ENCODE data around the gene ST6GALNAC4.

ST6GALNAC4 gene

DNA sequence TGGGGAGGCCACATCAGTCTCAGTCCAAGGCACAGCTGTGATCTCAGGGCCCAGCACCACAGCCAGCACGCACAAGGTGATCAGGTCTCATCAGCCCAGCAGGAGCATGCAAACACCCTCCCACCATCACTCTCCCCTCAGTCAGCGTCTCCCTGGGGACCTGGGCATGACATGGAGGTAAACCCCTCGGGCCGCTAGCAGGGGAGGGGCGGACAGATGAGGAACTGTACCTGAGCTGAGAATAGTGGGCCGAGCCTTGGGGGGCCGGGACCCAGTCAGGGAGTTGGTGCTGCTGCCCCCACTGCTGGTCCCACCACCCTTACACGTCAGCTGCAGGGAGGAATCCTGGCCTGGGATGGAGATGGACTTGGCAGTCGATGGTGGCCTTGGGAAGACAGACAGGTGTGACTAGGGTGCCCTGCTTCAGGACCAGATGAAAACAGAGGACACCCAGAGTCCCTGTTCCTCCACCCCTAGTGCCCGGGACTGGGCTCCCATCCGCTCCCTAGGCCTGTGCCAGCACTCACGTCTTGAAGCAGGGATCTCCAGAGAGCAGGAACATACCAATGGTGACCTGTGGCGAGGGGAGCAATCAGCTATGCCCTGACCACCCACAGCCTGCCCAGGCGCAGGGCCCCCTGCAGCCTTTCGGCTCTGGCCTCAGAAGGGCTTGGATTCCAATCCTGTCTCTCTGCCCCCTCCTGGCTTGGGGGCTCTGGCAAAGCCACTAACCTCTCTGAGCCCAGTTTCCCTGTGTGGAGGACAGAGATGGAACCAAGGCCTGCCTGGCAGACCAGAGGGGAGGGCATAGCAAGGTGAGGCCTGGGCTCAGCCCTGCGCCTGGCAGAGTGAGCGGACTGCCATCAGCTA is 31.2 kb upstream of the ST6GALNAC4 start:
- in situ Hi-C loops (cut with MboI; ENCODE audit: low sequenced_read_pairs) = loop anchor here (5.0 to 25.0 kb wide), 2 partner anchors 84 to 1011 kb away; no protein-coding TSS in a partner anchor

DNA sequence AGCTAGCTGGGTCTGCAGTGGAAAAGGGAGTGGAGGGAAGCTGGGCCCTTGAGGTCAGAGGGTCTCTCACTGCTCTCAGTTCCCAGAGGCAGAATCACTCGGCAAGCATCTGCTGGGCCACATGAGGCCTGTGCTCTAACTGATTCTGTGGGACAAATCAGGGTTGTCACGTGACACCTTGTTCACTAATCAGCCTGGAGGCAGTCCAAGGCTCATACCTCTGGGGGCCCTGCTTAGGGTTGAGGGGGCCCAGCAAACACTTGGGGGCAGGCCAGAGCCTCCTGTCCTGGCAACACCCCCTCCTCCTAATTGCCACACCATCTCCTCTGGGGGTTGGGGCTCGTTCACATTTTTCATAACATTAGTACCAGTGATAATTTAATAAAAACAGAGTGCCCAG is 29.9 kb upstream of the ST6GALNAC4 start:
- in situ Hi-C loops (cut with MboI; ENCODE audit: low sequenced_read_pairs) = loop anchor here (5.0 to 25.0 kb wide), 2 partner anchors 86 to 1009 kb away; no protein-coding TSS in a partner anchor

DNA sequence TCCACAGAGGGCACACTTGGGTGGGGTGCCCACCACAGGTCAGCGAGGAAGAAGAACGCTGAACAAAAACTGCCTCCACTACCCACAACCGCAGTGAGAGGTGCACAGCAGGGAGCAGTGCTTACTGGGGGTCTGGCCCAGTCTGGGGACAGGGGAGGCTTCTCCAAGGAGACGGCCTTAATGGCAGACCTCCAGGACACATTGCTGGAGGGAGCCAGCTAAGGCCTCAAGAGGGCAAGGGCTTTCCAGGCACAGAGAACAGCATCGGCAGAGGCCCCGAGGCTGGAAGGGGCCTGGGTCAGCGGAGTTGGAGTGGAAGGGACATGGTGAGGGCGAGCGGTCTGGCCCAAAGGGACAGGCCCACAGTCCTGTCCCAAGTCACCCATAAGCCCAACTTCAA is 29.1 kb upstream of the ST6GALNAC4 start:
- in situ Hi-C loops (cut with MboI; ENCODE audit: low sequenced_read_pairs) = loop anchor here (5.0 to 25.0 kb wide), 2 partner anchors 86 to 1009 kb away; no protein-coding TSS in a partner anchor

GRCh38 chr9:127945338-127945737 is 28.5 kb upstream of the ST6GALNAC4 start:
- in situ Hi-C loops (cut with MboI; ENCODE audit: low sequenced_read_pairs) = loop anchor here (5.0 to 25.0 kb wide), 2 partner anchors 87 to 1008 kb away; no protein-coding TSS in a partner anchor

DNA sequence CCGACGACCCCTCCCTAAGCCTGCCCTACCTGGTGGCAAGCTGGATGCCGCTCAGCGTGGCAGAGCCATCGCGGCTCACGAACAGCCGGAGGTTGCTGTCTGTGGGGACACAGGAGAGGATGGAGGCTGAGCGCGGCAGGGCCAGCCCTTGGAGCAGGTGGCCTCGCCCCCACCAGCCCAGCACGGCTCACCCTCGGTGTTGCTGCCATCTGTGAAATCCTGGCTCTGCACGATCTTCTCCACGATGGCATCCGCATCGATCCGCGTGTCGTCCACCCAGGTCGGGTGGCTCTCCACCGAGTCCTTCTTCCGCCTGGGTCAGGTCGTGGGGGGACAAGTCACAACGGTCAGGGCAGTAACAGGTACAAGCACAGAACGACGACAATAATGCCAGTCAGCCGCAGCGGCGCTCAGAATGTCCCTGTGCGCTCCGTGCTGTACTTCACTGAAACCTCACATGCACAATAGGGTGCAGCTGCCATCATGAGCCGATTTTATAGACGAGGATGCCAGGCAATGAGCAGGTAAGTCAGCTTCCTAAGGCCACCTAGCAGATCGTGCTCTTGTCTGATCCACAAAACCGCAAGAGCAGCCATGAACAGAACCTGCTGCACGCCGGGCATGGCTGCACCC is 27.9 kb upstream of the ST6GALNAC4 start:
- in situ Hi-C loops (cut with MboI; ENCODE audit: low sequenced_read_pairs) = loop anchor here (5.0 to 25.0 kb wide), 2 partner anchors 88 to 1007 kb away; no protein-coding TSS in a partner anchor

DNA sequence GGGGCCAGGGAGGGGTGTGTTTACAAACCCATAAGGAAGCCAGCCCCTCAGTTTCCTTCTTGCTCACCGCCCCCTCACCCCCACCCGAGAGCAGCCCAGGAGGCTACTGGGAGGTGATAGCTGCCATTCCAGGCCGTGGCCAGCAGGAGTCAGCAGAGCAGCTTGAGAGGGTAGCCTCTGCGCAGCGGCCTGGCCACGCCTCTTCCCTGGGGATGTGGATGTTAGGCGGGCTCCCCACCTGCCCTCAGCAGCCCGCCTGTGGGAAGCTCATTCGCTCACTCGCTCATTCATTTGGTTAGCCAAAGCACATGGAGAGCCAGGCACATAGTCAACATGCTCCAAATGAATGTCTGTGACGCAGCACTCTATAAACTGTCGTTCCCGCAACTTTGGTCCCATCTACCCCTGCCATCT is 26.9 kb upstream of the ST6GALNAC4 start:
- in situ Hi-C loops (cut with MboI; ENCODE audit: low sequenced_read_pairs) = loop anchor here (25.0 kb wide), 1 partner anchor 1006 kb away; no protein-coding TSS in a partner anchor

DNA sequence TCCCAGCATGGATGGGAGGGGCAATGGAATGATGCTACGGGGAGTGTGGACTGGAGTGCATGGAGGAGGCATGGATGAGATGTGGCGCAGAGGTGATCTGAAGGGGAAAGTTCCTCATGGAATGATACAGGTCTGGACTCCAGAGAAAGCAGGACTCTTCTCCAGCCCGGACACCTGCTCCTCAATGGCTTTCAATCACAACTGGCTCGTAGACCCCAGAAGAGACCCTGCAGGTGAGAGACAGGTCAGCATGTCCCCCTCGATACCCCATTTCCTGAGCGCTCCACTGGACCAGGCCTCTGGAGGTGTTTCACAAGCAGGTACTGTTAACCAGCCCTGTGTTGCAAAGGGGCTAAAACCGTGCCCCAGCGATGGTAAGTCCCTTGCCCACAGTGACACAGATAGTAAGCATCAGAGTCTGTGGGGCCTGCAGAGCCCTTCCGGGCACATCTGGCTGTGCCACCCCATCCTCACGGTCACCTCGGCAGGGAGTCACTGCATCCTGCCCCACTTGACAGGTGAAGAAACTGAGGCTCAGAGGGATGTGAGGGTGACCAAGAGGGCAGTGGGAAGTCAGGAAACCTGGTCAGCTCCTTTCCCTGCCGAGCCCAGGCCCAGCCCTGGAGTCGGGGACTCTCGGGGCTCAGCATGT is 26.3 kb upstream of the ST6GALNAC4 start:
- in situ Hi-C loops (cut with MboI; ENCODE audit: low sequenced_read_pairs) = loop anchor here (25.0 kb wide), 1 partner anchor 1006 kb away; no protein-coding TSS in a partner anchor

- in situ Hi-C loops (cut with MboI; ENCODE audit: low sequenced_read_pairs) = loop anchor here (25.0 kb wide), 1 partner anchor 1005 kb away; no protein-coding TSS in a partner anchor
Observed at GRCh38 chr9:127942216-127943010, 25.6 kb upstream of the ST6GALNAC4 start.

DNA sequence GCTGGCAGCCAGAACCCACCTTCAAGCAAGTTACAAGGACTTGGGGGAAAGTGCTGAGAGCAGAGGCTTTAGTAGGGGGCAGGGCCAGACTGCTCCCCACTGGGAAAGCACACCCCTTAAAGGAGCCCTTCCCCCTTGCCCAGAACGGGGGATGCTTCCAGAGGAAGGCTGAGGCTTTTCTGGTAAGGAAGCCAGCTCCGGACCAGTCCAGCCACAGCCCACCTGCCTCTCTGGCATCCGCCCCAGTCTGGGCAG is 25.0 kb upstream of the ST6GALNAC4 start:
- in situ Hi-C loops (cut with MboI; ENCODE audit: low sequenced_read_pairs) = loop anchor here (25.0 kb wide), 1 partner anchor 1005 kb away; no protein-coding TSS in a partner anchor

GRCh38 chr9:127941062-127941960 is 24.5 kb upstream of the ST6GALNAC4 start:
- in situ Hi-C loops (cut with MboI; ENCODE audit: low sequenced_read_pairs) = loop anchor here (25.0 kb wide), 1 partner anchor 1004 kb away; no protein-coding TSS in a partner anchor

GRCh38 chr9:127940593-127940992 is 23.8 kb upstream of the ST6GALNAC4 start:
- in situ Hi-C loops (cut with MboI; ENCODE audit: low sequenced_read_pairs) = loop anchor here (25.0 kb wide), 1 partner anchor 1003 kb away; no protein-coding TSS in a partner anchor

DNA sequence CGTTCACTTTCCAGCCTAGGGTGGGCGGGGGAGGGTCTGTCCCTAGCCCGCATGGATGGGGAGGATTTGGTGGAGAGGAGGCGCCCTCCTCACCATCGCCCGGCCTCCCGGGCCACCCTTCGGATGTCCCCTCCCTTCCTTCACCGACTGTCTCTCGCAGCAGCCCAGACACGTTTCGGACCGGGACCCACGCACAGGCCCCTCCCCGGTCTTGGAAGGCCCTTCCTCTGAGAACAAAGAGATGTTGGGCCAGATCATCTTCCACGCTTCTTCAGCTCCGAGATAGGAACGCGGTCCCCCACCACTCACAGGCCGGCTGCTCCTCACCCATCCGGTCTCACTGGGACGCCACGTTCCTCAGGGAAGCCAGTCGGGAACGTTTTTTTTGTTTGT is 21.5 kb upstream of the ST6GALNAC4 start:
- in situ Hi-C loops (cut with MboI; ENCODE audit: low sequenced_read_pairs) = loop anchor here (25.0 kb wide), 1 partner anchor 1001 kb away; no protein-coding TSS in a partner anchor

- in situ Hi-C loops (cut with MboI; ENCODE audit: low sequenced_read_pairs) = loop anchor here (25.0 kb wide), 1 partner anchor 1000 kb away; no protein-coding TSS in a partner anchor
Observed at GRCh38 chr9:127937388-127938297, 20.8 kb upstream of the ST6GALNAC4 start, which contains the start of gene DPM2. Gene DPM2 (minus strand): TSS chr9:127937854. CDS start chr9:127937820, 34 bp downstream.

GRCh38 chr9:127937056-127937387 is 20.2 kb upstream of the ST6GALNAC4 start:
- in situ Hi-C loops (cut with MboI; ENCODE audit: low sequenced_read_pairs) = loop anchor here (25.0 kb wide), 1 partner anchor 1000 kb away; no protein-coding TSS in a partner anchor

GRCh38 chr9:127936347-127936852 is 19.6 kb upstream of the ST6GALNAC4 start:
- in situ Hi-C loops (cut with MboI; ENCODE audit: low sequenced_read_pairs) = loop anchor here (25.0 kb wide), 1 partner anchor 999 kb away; no protein-coding TSS in a partner anchor

GRCh38 chr9:127935765-127936221 is 19.0 kb upstream of the ST6GALNAC4 start:
- in situ Hi-C loops (cut with MboI; ENCODE audit: low sequenced_read_pairs) = loop anchor here (25.0 kb wide), 1 partner anchor 998 kb away; no protein-coding TSS in a partner anchor

GRCh38 chr9:127934986-127935385 is 18.1 kb upstream of the ST6GALNAC4 start:
- in situ Hi-C loops (cut with MboI; ENCODE audit: low sequenced_read_pairs) = loop anchor here (25.0 kb wide), 1 partner anchor 998 kb away; no protein-coding TSS in a partner anchor
